Neural progenitor cell (in vitro differentiated cells): ENCODE measurements around the gene KIF21A.

Experiments
- EZH2 ChIP-seq: fragments of 200-600 bp; sonication (generic); IDR thresholded peaks from 2 replicates; pipeline ENCODE4 v1.6.1; 2017; ENCODE audit warnings: antibody characterized with exemption, mild to moderate bottlenecking, moderate library complexity
- EZH2phosphoT487 ChIP-seq: fragments of 200-600 bp; sonication (generic); IDR thresholded peaks from 2 replicates; pipeline ENCODE4 v1.6.1; 2017; ENCODE audit warnings: antibody characterized with exemption
- TF ChIP-seq, protein P1 (sequence below): fragments of 200-600 bp; sonication (generic); IDR thresholded peaks from 2 replicates; pipeline ENCODE4 v1.5.1; 2017; ENCODE audit warnings: antibody characterized with exemption, mild to moderate bottlenecking

DNA sequence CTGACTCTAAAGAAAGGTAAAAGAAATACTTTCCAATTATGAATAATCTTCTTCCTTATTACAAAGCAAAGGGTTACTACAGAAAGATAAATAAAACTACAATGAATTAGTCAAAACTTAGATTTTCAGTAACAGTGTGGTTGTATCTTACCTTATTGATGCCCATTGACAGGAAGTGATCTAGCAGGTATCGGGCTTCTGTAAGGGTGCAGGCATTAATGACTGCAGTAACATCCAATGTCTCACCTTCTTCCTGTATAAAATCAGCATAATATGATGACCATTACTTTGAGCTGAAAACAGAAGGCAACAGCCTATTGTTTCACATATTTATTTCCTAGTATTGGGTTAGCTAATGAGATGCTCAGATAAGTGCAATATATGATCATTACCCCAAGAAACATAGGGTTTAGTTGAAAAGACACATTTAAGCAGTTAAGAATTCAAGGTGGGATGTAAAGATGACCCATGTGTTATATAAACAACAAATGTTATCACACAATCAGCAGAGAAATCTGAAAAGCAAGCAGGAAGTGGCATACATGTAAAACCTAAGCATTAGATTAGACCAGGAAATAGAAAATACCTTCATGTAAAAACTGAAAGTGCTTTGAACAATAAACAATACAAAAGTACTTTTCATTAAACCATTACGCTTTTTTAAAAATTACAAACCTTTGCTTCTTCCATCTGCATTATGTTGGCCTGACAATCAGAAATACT lies 111.2 kb downstream of the KIF21A start:
- TF ChIP-seq EZH2, result no peak
- TF ChIP-seq, protein P1, sequence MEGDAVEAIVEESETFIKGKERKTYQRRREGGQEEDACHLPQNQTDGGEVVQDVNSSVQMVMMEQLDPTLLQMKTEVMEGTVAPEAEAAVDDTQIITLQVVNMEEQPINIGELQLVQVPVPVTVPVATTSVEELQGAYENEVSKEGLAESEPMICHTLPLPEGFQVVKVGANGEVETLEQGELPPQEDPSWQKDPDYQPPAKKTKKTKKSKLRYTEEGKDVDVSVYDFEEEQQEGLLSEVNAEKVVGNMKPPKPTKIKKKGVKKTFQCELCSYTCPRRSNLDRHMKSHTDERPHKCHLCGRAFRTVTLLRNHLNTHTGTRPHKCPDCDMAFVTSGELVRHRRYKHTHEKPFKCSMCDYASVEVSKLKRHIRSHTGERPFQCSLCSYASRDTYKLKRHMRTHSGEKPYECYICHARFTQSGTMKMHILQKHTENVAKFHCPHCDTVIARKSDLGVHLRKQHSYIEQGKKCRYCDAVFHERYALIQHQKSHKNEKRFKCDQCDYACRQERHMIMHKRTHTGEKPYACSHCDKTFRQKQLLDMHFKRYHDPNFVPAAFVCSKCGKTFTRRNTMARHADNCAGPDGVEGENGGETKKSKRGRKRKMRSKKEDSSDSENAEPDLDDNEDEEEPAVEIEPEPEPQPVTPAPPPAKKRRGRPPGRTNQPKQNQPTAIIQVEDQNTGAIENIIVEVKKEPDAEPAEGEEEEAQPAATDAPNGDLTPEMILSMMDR, result no peak
- TF ChIP-seq EZH2phosphoT487, result no peak
